ENCODE results near the gene RFX2.

RFX2 gene

GRCh38 chr19:6056282-6056741 is 54.0 kb downstream of the RFX2 start:
- Histone ChIP-seq H3K9me3 (ENCODE audit: insufficient read depth, low read depth, low read length) (no peaks in the 10 kb centered on the region), H3K36me3 (ENCODE audit: insufficient read depth, low read length) (no peaks in the 10 kb centered on the region), H3K9me2 (replicated peaks; ENCODE audit: low read depth, low read length) (no peaks in the 10 kb centered on the region), H3K4me3 (ENCODE audit: low read length, poor library complexity, severe bottlenecking) (no peak overlapping the region), H2AFZ (ENCODE audit: low read length) (no peak overlapping the region), H3F3A (ENCODE audit: low read depth) (no peaks in the 10 kb centered on the region), H3K9ac (ENCODE audit: low read depth, low read length, poor library complexity, severe bottlenecking) (no peak overlapping the region), H3K4me1 (ENCODE audit: insufficient read depth, low read length, poor library complexity, severe bottlenecking) (peaks cover 4% of the 10 kb centered on the region), H3K79me2 (ENCODE audit: insufficient read depth, low read length) (no peaks in the 10 kb centered on the region), H4K20me1 (ENCODE audit: insufficient read depth, low read length, poor library complexity, severe bottlenecking) (no peaks in the 10 kb centered on the region), H3K27me3 (ENCODE audit: insufficient read depth, low read length, poor library complexity, severe bottlenecking) (no peaks in the 10 kb centered on the region), H3K4me2 (ENCODE audit: low read depth, low read length, poor library complexity, severe bottlenecking) (no peak overlapping the region)
- no peak for TF ChIP-seq CTCF (conservative IDR thresholded peaks at IDR 0.05; ENCODE audit: low read length)
- TF ChIP-seq EZH2phosphoT487 (IDR thresholded peaks at IDR 0.05; ENCODE audit: borderline replicate concordance) = no peak

DNA sequence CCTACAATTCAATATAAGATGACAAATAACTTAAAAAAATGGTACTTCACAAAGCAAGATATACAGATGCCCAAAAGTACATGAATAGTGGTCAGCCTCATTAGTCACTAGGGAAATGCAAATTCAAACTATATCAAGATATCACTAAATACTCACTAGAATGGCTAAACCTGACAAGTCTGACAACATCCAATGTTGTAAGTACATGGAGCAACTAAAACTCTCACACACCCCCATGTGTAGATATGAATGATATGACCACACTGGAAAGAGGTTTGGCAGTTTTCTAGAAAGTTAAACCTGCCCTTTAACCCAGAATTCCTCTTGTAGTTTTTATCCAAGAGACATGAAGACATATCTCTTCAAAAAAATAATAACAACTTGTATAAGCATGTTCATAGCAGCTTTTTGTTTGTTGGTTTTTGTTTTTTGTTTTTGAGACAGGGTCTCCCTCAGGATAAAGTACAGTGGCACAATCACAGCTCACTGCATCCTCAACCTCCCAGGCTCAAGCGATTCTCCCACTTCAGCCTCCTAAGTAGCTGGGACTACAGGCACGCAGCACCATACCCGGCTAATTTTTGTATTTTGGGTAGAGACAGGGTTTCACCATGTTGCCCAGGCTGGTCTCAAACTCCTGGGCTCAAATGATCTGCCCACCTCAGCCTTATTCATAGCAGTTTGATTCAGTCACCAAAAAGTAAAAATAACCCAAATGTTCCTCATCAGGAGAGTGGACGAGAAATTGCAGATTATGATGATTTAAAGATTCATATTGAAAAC is 55.1 kb downstream of the RFX2 start:
- H3F3A ChIP-seq (ENCODE audit: low read depth) = no peaks in the 10 kb centered on the region
- no peaks in the 10 kb centered on the region for H3K79me2 ChIP-seq (ENCODE audit: insufficient read depth, low read length)
- H3K9me3 ChIP-seq (ENCODE audit: insufficient read depth, low read depth, low read length) = no peaks in the 10 kb centered on the region
- H3K36me3 ChIP-seq (ENCODE audit: insufficient read depth, low read length) = no peaks in the 10 kb centered on the region
- peaks cover 3% of the 10 kb centered on the region for H3K4me1 ChIP-seq (ENCODE audit: insufficient read depth, low read length, poor library complexity, severe bottlenecking)
- H3K9ac ChIP-seq (ENCODE audit: low read depth, low read length, poor library complexity, severe bottlenecking) = no peak overlapping the region
- no peaks in the 10 kb centered on the region for H4K20me1 ChIP-seq (ENCODE audit: insufficient read depth, low read length, poor library complexity, severe bottlenecking)
- H3K4me2 ChIP-seq (ENCODE audit: low read depth, low read length, poor library complexity, severe bottlenecking) = no peak overlapping the region
- no peak for TF ChIP-seq CTCF (conservative IDR thresholded peaks at IDR 0.05; ENCODE audit: low read length)
- no peak for TF ChIP-seq EZH2phosphoT487 (IDR thresholded peaks at IDR 0.05; ENCODE audit: borderline replicate concordance)
- no peak overlapping the region for H3K4me3 ChIP-seq (ENCODE audit: low read length, poor library complexity, severe bottlenecking)
- no peaks in the 10 kb centered on the region for H3K9me2 ChIP-seq (replicated peaks; ENCODE audit: low read depth, low read length)
- H3K27me3 ChIP-seq (ENCODE audit: insufficient read depth, low read length, poor library complexity, severe bottlenecking) = no peaks in the 10 kb centered on the region
- H2AFZ ChIP-seq (ENCODE audit: low read length) = no peak overlapping the region

DNA sequence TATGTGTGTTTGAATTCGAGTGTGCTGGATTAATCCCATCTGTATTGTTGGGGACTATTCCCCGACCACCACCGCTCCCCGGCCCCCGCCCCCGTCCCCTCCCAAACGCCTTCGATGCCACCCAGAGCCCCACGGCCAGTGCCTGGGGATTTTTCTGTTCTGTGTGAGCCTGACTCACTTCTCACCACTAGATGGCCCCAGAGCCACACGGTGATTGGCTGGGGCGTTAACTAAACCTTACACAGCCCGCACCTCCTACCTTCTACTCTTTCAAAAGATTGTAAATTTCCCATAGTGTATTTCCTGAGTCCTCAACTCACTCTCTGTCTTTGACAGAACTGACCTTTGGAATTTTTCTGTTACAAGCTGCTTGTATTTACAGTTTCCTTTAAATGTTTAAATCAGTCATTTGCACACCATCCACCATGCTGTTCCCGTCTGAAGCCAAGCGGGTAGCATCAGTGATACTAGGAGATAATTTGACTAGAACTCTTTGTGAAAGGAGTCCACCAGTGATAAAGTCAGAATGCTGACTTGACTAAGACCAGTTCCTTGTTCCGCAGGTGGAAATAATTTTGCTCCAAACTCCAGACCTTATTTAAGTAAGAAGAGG is 61.4 kb downstream of the RFX2 start:
- Histone ChIP-seq H3K27me3 (ENCODE audit: insufficient read depth, low read length, poor library complexity, severe bottlenecking) (no peaks in the 10 kb centered on the region), H3K4me3 (ENCODE audit: low read length, poor library complexity, severe bottlenecking) (no peak overlapping the region), H3F3A (ENCODE audit: low read depth) (no peaks in the 10 kb centered on the region), H3K9ac (ENCODE audit: low read depth, low read length, poor library complexity, severe bottlenecking) (no peak overlapping the region), H3K4me1 (ENCODE audit: insufficient read depth, low read length, poor library complexity, severe bottlenecking) (peaks cover 5% of the 10 kb centered on the region), H3K9me2 (replicated peaks; ENCODE audit: low read depth, low read length) (no peaks in the 10 kb centered on the region), H3K79me2 (ENCODE audit: insufficient read depth, low read length) (no peaks in the 10 kb centered on the region), H3K36me3 (ENCODE audit: insufficient read depth, low read length) (no peaks in the 10 kb centered on the region), H3K9me3 (ENCODE audit: insufficient read depth, low read depth, low read length) (no peaks in the 10 kb centered on the region), H4K20me1 (ENCODE audit: insufficient read depth, low read length, poor library complexity, severe bottlenecking) (no peaks in the 10 kb centered on the region), H3K4me2 (ENCODE audit: low read depth, low read length, poor library complexity, severe bottlenecking) (peak overlapping the region; percentile 33), H2AFZ (ENCODE audit: low read length) (no peak overlapping the region)
- TF ChIP-seq EZH2phosphoT487 (IDR thresholded peaks at IDR 0.05; ENCODE audit: borderline replicate concordance) (no peak), CTCF (conservative IDR thresholded peaks at IDR 0.05; ENCODE audit: low read length) (peak; percentile 78)

Measured in Loucy (cell line).